Thymus (tissue), 11 donors: ENCODE results near the gene PVALB. TPM values are rescaled to one million over a fixed set of nuclear protein-coding genes. Genes with fewer than 3 reads are reported as not detected.

ENCODE experiments used
- DNase-seq, 9 donors: peaks; one replicate each; pipeline ENCODE4 v3.0.0-alpha.2; 2013; ENCODE audit warnings: low spot score in 9 of 9, low read depth in 6 of 9, missing footprints in 1 of 9
- H3K27ac ChIP-seq, 2 donors: one replicate each; pipeline ENCODE4 v1.5.1; 2013; ENCODE audit warnings: control low read depth in 1 of 2, low read depth in 1 of 2, low read length in 1 of 2, mild to moderate bottlenecking in 1 of 2, moderate library complexity in 1 of 2
- H3K27me3 ChIP-seq, 2 donors: one replicate each; pipeline ENCODE4 v1.5.1; 2013; ENCODE audit warnings: low read length in 1 of 2; ENCODE audit not compliant: control insufficient read depth in 2 of 2, insufficient read depth in 1 of 2
- H3K36me3 ChIP-seq, 2 donors: one replicate each; pipeline ENCODE4 v1.5.1; 2013; ENCODE audit warnings: low read length in 1 of 2, mild to moderate bottlenecking in 1 of 2, moderate library complexity in 1 of 2; ENCODE audit not compliant: control insufficient read depth in 2 of 2, insufficient read depth in 2 of 2
- H3K4me1 ChIP-seq, 2 donors: one replicate each; pipeline ENCODE4 v1.5.1; 2013; ENCODE audit warnings: low read length in 2 of 2; ENCODE audit not compliant: control insufficient read depth in 2 of 2, insufficient read depth in 2 of 2
- H3K4me3 ChIP-seq, 2 donors: one replicate each; pipeline ENCODE4 v1.5.1; 2013; ENCODE audit warnings: low read length in 2 of 2, control low read depth in 1 of 2, mild to moderate bottlenecking in 1 of 2
- H3K9me3 ChIP-seq, 2 donors: one replicate each; pipeline ENCODE4 v1.5.1; 2013; ENCODE audit warnings: low read length in 1 of 2, mild to moderate bottlenecking in 1 of 2; ENCODE audit not compliant: control insufficient read depth in 2 of 2, insufficient read depth in 1 of 2
- WGBS: extraction: QIAGEN DNeasy Blood & Tissue Kit; methylation state at CpG from one replicate; pipeline ENCODE4 v1.1.7; 2013; 5-methylcytosine and 5-hydroxymethylcytosine counted together
- polyA plus RNA-seq: library from polyadenylated mRNA; stranded (reverse); fragments of 200-250 nt; gene quantifications from one replicate; pipeline ENCODE4 v1.2.3, GENCODE V29; 2013
- total RNA-seq: library from RNA; stranded (reverse); fragments of 120-200 nt; gene quantifications from one replicate; pipeline ENCODE4 v1.2.4, GENCODE V29; 2013
- donor health status: healthy.

Gene PVALB
- total and polyA plus RNA-seq, 2 donors = 0.47 to 2.2 TPM

- Histone ChIP-seq H3K4me1 (peaks cover 8 to 19% of the 10 kb centered on the region in 2 donors), H3K36me3 (no peaks in the 10 kb centered on the region), H3K4me3 (no peak overlapping the region), H3K27me3 (peaks cover 5 to 41% of the 10 kb centered on the region in 2 donors), H3K27ac (no peak overlapping the region), H3K9me3 (no peaks in the 10 kb centered on the region)
- no peak for DNase-seq
- 97% methylated on average over 6 of the region's 6 CpGs for WGBS
Observed at GRCh38 chr22:36809351-36809750, 7.5 kb downstream of the PVALB start.

- H3K27ac ChIP-seq = peak overlapping the region in 1 of 2 donors; percentile 26
- H3K9me3 ChIP-seq = no peaks in the 10 kb centered on the region
- peaks cover 1 to 40% of the 10 kb centered on the region in 2 donors for H3K27me3 ChIP-seq
- no peaks in the 10 kb centered on the region for H3K36me3 ChIP-seq
- 3% methylated on average over 1 of the region's 1 CpG for WGBS
- no peak overlapping the region for H3K4me3 ChIP-seq
- peaks cover 8 to 19% of the 10 kb centered on the region in 2 donors for H3K4me1 ChIP-seq
- DNase-seq = peak in 7 of 9 donors; percentile 6 to 64 (median 16)
Observed at GRCh38 chr22:36808721-36809344, 8.0 kb downstream of the PVALB start.

DNA sequence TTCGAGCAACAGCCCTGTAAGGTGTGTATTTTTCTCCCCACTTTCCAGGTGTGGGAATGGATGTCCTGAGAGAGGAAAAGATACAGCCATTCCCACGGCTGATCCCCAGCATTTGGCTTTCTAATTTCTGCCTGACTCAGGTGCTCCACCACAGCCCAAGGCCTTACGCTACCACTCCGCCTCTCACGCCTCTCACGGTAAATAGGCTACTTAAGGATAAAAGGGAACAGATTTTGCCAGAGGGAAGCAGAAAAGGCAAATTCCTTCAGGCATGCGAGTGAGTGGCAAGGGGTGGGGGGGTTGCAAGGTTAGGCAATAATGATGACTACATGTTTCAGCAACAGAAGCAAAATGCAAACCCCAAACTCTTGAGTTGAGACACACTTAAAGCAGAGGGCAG is 9.2 kb downstream of the PVALB start:
- H3K4me3 ChIP-seq = no peak overlapping the region
- no peaks in the 10 kb centered on the region for H3K9me3 ChIP-seq
- peaks cover 8 to 19% of the 10 kb centered on the region in 2 donors for H3K4me1 ChIP-seq
- no peaks in the 10 kb centered on the region for H3K36me3 ChIP-seq
- WGBS = 97% methylated on average over 7 of the region's 7 CpGs
- no peak for DNase-seq
- H3K27me3 ChIP-seq = peaks cover 0 to 29% of the 10 kb centered on the region in 2 donors
- no peak overlapping the region for H3K27ac ChIP-seq

DNA sequence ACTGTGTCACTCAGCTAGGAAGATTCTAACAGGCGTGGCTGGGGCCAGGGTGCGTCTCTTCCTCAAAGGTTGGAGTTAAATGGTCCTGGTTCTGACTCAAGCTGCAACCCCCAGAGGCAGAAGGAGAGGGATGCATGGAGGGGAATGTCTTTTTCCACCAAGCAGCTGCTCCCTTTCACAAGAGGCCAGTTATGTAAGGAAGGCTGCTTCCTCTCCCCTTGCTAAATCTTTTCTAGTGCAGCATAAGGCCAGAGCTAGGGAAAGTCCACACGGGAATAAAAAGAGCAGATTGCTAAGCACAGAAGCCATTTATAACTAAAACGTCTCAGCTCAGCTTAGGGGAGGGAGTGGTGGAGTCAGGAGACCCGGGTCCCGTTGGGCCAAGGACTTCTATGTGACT is 10.0 kb downstream of the PVALB start:
- no peak for DNase-seq
- H3K9me3 ChIP-seq = no peaks in the 10 kb centered on the region
- H3K4me1 ChIP-seq = peaks cover 8 to 19% of the 10 kb centered on the region in 2 donors
- no peak overlapping the region for H3K27ac ChIP-seq
- no peaks in the 10 kb centered on the region for H3K36me3 ChIP-seq
- no peak overlapping the region for H3K4me3 ChIP-seq
- WGBS = 90% methylated on average over 6 of the region's 6 CpGs
- peaks cover 0 to 23% of the 10 kb centered on the region in 2 donors for H3K27me3 ChIP-seq

- no peaks in the 10 kb centered on the region for H3K9me3 ChIP-seq
- peaks cover 0 to 17% of the 10 kb centered on the region in 2 donors for H3K27me3 ChIP-seq
- no peak for DNase-seq
- no peaks in the 10 kb centered on the region for H3K36me3 ChIP-seq
- 93% methylated on average over 1 of the region's 1 CpG for WGBS
- no peak overlapping the region for H3K4me3 ChIP-seq
- H3K4me1 ChIP-seq = peaks cover under 1 to 8% of the 10 kb centered on the region in 2 donors
- H3K27ac ChIP-seq = no peak overlapping the region
Observed at GRCh38 chr22:36803358-36803757, 13.5 kb downstream of the PVALB start.

GRCh38 chr22:36798674-36799066 is 18.2 kb downstream of the PVALB start:
- H3K4me1 ChIP-seq = no peaks in the 10 kb centered on the region
- H3K27me3 ChIP-seq = no peaks in the 10 kb centered on the region
- no peaks in the 10 kb centered on the region for H3K9me3 ChIP-seq
- no peak overlapping the region for H3K27ac ChIP-seq
- no peaks in the 10 kb centered on the region for H3K36me3 ChIP-seq
- DNase-seq = no peak
- WGBS = 94% methylated on average over 11 of the region's 11 CpGs
- H3K4me3 ChIP-seq = no peak overlapping the region

GRCh38 chr22:36797911-36798673 is 18.7 kb downstream of the PVALB start:
- Histone ChIP-seq H3K27me3 (no peaks in the 10 kb centered on the region), H3K4me1 (no peaks in the 10 kb centered on the region), H3K9me3 (no peaks in the 10 kb centered on the region), H3K4me3 (no peak overlapping the region), H3K27ac (no peak overlapping the region), H3K36me3 (no peaks in the 10 kb centered on the region)
- no peak for DNase-seq
- 94% methylated on average over 12 of the region's 12 CpGs for WGBS

- no peak overlapping the region for H3K27ac ChIP-seq
- no peak for DNase-seq
- H3K27me3 ChIP-seq = no peaks in the 10 kb centered on the region
- no peaks in the 10 kb centered on the region for H3K4me1 ChIP-seq
- no peaks in the 10 kb centered on the region for H3K9me3 ChIP-seq
- H3K36me3 ChIP-seq = no peaks in the 10 kb centered on the region
- H3K4me3 ChIP-seq = no peak overlapping the region
- WGBS = 87% methylated on average over 9 of the region's 9 CpGs
Observed at GRCh38 chr22:36797374-36797773, 19.5 kb downstream of the PVALB start.

GRCh38 chr22:36796552-36797175 is 20.2 kb downstream of the PVALB start:
- 89% methylated on average over 7 of the region's 7 CpGs for WGBS
- no peak overlapping the region for H3K27ac ChIP-seq
- no peak overlapping the region for H3K4me3 ChIP-seq
- H3K36me3 ChIP-seq = no peaks in the 10 kb centered on the region
- DNase-seq = no peak
- no peaks in the 10 kb centered on the region for H3K9me3 ChIP-seq
- H3K27me3 ChIP-seq = no peaks in the 10 kb centered on the region
- no peaks in the 10 kb centered on the region for H3K4me1 ChIP-seq
